Colonic mucosa (tissue), 4 donors: ENCODE data around the gene ENOPH1. TPM values are rescaled to one million over a fixed set of nuclear protein-coding genes. Genes with fewer than 3 reads are reported as not detected.

Experiments
- DNase-seq: peaks from one replicate; pipeline ENCODE4 v3.0.0-alpha.2; 2020
- H3K27ac ChIP-seq: fragments of 200-600 bp; one replicate; pipeline ENCODE4 v1.8.0; 2021
- H3K27me3 ChIP-seq: fragments of 200-600 bp; one replicate; pipeline ENCODE4 v1.8.0; 2021
- H3K36me3 ChIP-seq: fragments of 200-600 bp; one replicate; pipeline ENCODE4 v1.8.0; 2021
- H3K4me1 ChIP-seq: fragments of 200-600 bp; one replicate; pipeline ENCODE4 v1.8.0; 2021; ENCODE audit warnings: mild to moderate bottlenecking
- H3K4me3 ChIP-seq: fragments of 200-600 bp; one replicate; pipeline ENCODE4 v1.8.0; 2021
- H3K9ac ChIP-seq, 2 donors: one replicate each; pipeline ENCODE4 v1.7.0; 2013; ENCODE audit warnings: control low read depth in 2 of 2, low read depth in 2 of 2, low read length in 2 of 2
- H3K9me3 ChIP-seq: fragments of 200-600 bp; one replicate; pipeline ENCODE4 v1.8.0; 2021
- CTCF ChIP-seq: fragments of 200-600 bp; IDR thresholded peaks from one replicate; pipeline ENCODE4 v1.8.0; 2022; ENCODE audit warnings: antibody characterized with exemption, mild to moderate bottlenecking
- intact Hi-C: fragments of 100-400 bp; cut with DNase I; formaldehyde crosslinking; loops from one replicate; pipeline ENCODE4 v1.14.1; 2022
- total RNA-seq, 2 donors: library from RNA; stranded (reverse); fragmentation: NEBNext Ultra II Directional in 1 of 2; extraction: Animal tissue kit (Norgen Biotek cat#: 25700) in 1 of 2; gene quantifications; one replicate each; pipeline ENCODE4 v1.2.1, GENCODE V29; 2021
- donor health status: healthy.
- donor health status: DM: no; HTN: no; CAD: no.
- donor health status: DM: no; HTN: no; CAD: no.

ENOPH1 gene
- total RNA-seq, 2 donors from 2014 or later = 19.9 to 38.5 TPM

GRCh38 chr4:82493721-82494425 is 63.5 kb downstream of the ENOPH1 start:
- DNase-seq = no peak
- no peak overlapping the region for H3K4me3 ChIP-seq
- H3K9me3 ChIP-seq = no peaks in the 10 kb centered on the region
- intact Hi-C loops = no loop called here
- H3K9ac ChIP-seq = no peak overlapping the region
- no peak for TF ChIP-seq CTCF
- H3K36me3 ChIP-seq = no peaks in the 10 kb centered on the region
- no peaks in the 10 kb centered on the region for H3K27me3 ChIP-seq
- no peaks in the 10 kb centered on the region for H3K4me1 ChIP-seq
- H3K27ac ChIP-seq = no peak overlapping the region

- Histone ChIP-seq H3K4me1 (no peaks in the 10 kb centered on the region), H3K9me3 (no peaks in the 10 kb centered on the region), H3K9ac (no peak overlapping the region), H3K36me3 (no peaks in the 10 kb centered on the region), H3K27ac (no peak overlapping the region), H3K4me3 (no peak overlapping the region), H3K27me3 (no peaks in the 10 kb centered on the region)
- intact Hi-C loops = no loop called here
- TF ChIP-seq CTCF = no peak
- no peak for DNase-seq
Observed at GRCh38 chr4:82495666-82496065, 65.3 kb downstream of the ENOPH1 start.

GRCh38 chr4:82496349-82496748 is 66.0 kb downstream of the ENOPH1 start:
- Histone ChIP-seq H3K36me3 (no peaks in the 10 kb centered on the region), H3K9ac (no peak overlapping the region), H3K4me1 (no peaks in the 10 kb centered on the region), H3K4me3 (no peak overlapping the region), H3K27ac (no peak overlapping the region), H3K27me3 (no peaks in the 10 kb centered on the region), H3K9me3 (no peaks in the 10 kb centered on the region)
- intact Hi-C loops = no loop called here
- TF ChIP-seq CTCF = no peak
- no peak for DNase-seq

- Histone ChIP-seq H3K4me3 (no peak overlapping the region), H3K9ac (no peak overlapping the region), H3K27ac (no peak overlapping the region), H3K27me3 (no peaks in the 10 kb centered on the region), H3K4me1 (no peaks in the 10 kb centered on the region), H3K9me3 (no peaks in the 10 kb centered on the region), H3K36me3 (no peaks in the 10 kb centered on the region)
- no peak for DNase-seq
- no peak for TF ChIP-seq CTCF
- intact Hi-C loops = no loop called here
Observed at GRCh38 chr4:82499738-82500434, 69.5 kb downstream of the ENOPH1 start.

GRCh38 chr4:82500435-82501153 is 70.2 kb downstream of the ENOPH1 start:
- Histone ChIP-seq H3K9me3 (no peaks in the 10 kb centered on the region), H3K27me3 (no peaks in the 10 kb centered on the region), H3K27ac (no peak overlapping the region), H3K9ac (no peak overlapping the region), H3K36me3 (no peaks in the 10 kb centered on the region), H3K4me3 (no peak overlapping the region), H3K4me1 (no peaks in the 10 kb centered on the region)
- intact Hi-C loops = no loop called here
- DNase-seq = no peak
- TF ChIP-seq CTCF = no peak
